ENCODE results near the gene RAD9B. TPM values are rescaled to one million over a fixed set of nuclear protein-coding genes. Genes with fewer than 3 reads are reported as not detected.

The RAD9B gene
- total and polyA plus RNA-seq, 2 of the 4 experiments (the other 2 are of a cell fraction): 0.09 to 0.18 TPM

DNA sequence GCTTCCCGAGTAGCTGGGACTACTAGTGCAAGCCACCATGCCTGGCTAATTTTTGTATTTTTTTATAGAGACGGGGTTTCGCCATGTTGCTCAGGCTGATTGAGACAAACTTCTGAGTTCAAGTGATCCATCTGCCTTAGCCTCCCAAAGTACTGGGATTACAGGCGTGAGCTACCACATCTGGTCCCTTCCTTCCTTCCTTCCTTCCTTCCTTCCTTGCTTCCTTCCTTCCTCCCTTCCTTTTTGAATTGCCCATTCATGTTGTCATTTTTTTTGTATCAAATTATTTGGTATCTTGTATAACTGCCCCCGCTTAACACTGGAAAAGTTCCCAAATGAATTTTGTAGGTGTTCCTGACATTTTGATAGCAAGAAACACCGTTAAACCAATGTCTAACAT lies 11.7 kb downstream of the RAD9B start:
- POLR2A ChIA-PET (ENCODE audit: unreplicated experiment): no interaction called here

More for the DNA sequence above, 11.7 kb downstream of the RAD9B start:
- H3K9ac ChIP-seq (ENCODE audit: low read depth, low read length): no peak overlapping the region
- H3K27ac ChIP-seq (ENCODE audit: insufficient read depth, low read length): no peak overlapping the region
- no peak overlapping the region for H2AFZ ChIP-seq (replicated peaks; ENCODE audit: low read length, poor library complexity)
- H2AK5ac ChIP-seq (ENCODE audit: low read depth, low read length): no peak overlapping the region; the same call in 1 of the 2 replicates
- no peaks in the 10 kb centered on the region for H3K4me1 ChIP-seq (ENCODE audit: control insufficient read depth, insufficient read depth, low read length)
- H3K4me3 ChIP-seq (ENCODE audit: insufficient read depth, low read depth, low read length): no peak overlapping the region
- H3K4me2 ChIP-seq (ENCODE audit: low read depth, low read length): no peak overlapping the region
- H3K56ac ChIP-seq (ENCODE audit: extremely low read depth, insufficient read depth, low read length): no peak overlapping the region
- H3K36me3 ChIP-seq (ENCODE audit: control insufficient read depth, insufficient read depth, low read length): no peaks in the 10 kb centered on the region
- H3K23ac ChIP-seq (ENCODE audit: low read depth, low read length): no peak overlapping the region
- H3K79me1 ChIP-seq (ENCODE audit: low read depth in 1 of 2, low read length in 2 of 2): no peaks in the 10 kb centered on the region
- H2BK15ac ChIP-seq (ENCODE audit: low read depth, low read length): no peak overlapping the region
- WGBS, 2 experiments (ENCODE audit: extremely low coverage in 2 of 2, insufficient read length in 1 of 2): 100% methylated on average over 2 of the region's 6 CpGs; no CpG with 5 or more reads in 1 of the 2 experiments
- no peak overlapping the region for H2AK9ac ChIP-seq (replicated peaks; ENCODE audit: low read depth, low read length, poor library complexity)
- BruUV-seq (replicated peaks): no TSS peak
- no peaks in the 10 kb centered on the region for H3K9me1 ChIP-seq (ENCODE audit: insufficient read depth, low read length)
- no peak overlapping the region for H2BK20ac ChIP-seq (ENCODE audit: low read depth, low read length)
- H4K20me1 ChIP-seq (ENCODE audit: insufficient read depth, low read length): no peaks in the 10 kb centered on the region
- H3K14ac ChIP-seq (replicated peaks; ENCODE audit: low read depth, low read length): no peak overlapping the region
- no peaks in the 10 kb centered on the region for H3K27me3 ChIP-seq (ENCODE audit: control insufficient read depth, insufficient read depth, low read length)
- H3K18ac ChIP-seq (ENCODE audit: low read depth, low read length): no peak overlapping the region
- ATAC-seq (ENCODE audit: low read depth): no peak
- H4K8ac ChIP-seq (ENCODE audit: low read depth in 2 of 2, low read length in 2 of 2): no peak overlapping the region
- intact Hi-C loops (cut with micrococcal nuclease) (no loop called here), in situ Hi-C loops (cut with MboI; ENCODE audit: low sequenced_read_pairs) (loop anchor here (5.0 kb wide), 1 partner anchor 83 kb away; no protein-coding TSS in a partner anchor), dilution Hi-C loops (cut with HindIII; ENCODE audit: low sequenced_read_pairs, unreplicated experiment) (no loop called here)
- no peak overlapping the region for H4K5ac ChIP-seq (ENCODE audit: low read depth, low read length)
- H2BK5ac ChIP-seq (ENCODE audit: low read depth, low read length, poor library complexity, severe bottlenecking): no peak overlapping the region
- TF ChIP-seq FOS (IDR thresholded peaks at IDR 0.05; ENCODE audit: low read depth, low read length): no peak
- TF ChIP-seq RAD21 (IDR thresholded peaks at IDR 0.05; ENCODE audit: low read length): no peak
- TF ChIP-seq MAFK (IDR thresholded peaks at IDR 0.05; ENCODE audit: low read depth, low read length): no peak
- TF ChIP-seq, protein P1, sequence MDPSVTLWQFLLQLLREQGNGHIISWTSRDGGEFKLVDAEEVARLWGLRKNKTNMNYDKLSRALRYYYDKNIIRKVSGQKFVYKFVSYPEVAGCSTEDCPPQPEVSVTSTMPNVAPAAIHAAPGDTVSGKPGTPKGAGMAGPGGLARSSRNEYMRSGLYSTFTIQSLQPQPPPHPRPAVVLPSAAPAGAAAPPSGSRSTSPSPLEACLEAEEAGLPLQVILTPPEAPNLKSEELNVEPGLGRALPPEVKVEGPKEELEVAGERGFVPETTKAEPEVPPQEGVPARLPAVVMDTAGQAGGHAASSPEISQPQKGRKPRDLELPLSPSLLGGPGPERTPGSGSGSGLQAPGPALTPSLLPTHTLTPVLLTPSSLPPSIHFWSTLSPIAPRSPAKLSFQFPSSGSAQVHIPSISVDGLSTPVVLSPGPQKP (IDR thresholded peaks at IDR 0.05; ENCODE audit: borderline replicate concordance, low read depth, low read length): no peak
- TF ChIP-seq BHLHE40 (IDR thresholded peaks at IDR 0.05; ENCODE audit: low read depth, low read length): no peak
- TF ChIP-seq MAZ (IDR thresholded peaks at IDR 0.05; ENCODE audit: borderline replicate concordance, low read depth, low read length): no peak
- TF ChIP-seq CHD1 (IDR thresholded peaks at IDR 0.05; ENCODE audit: low read depth, low read length): no peak
- TF ChIP-seq, protein P2, sequence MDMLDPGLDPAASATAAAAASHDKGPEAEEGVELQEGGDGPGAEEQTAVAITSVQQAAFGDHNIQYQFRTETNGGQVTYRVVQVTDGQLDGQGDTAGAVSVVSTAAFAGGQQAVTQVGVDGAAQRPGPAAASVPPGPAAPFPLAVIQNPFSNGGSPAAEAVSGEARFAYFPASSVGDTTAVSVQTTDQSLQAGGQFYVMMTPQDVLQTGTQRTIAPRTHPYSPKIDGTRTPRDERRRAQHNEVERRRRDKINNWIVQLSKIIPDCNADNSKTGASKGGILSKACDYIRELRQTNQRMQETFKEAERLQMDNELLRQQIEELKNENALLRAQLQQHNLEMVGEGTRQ (IDR thresholded peaks at IDR 0.05; ENCODE audit: low read depth, low read length): no peak
- no peak for TF ChIP-seq RCOR1 (IDR thresholded peaks at IDR 0.05; ENCODE audit: insufficient replicate concordance, low read length)
- TF ChIP-seq NFE2L2 (IDR thresholded peaks at IDR 0.05; ENCODE audit: low read depth, low read length): no peak
- TF ChIP-seq, protein P3, sequence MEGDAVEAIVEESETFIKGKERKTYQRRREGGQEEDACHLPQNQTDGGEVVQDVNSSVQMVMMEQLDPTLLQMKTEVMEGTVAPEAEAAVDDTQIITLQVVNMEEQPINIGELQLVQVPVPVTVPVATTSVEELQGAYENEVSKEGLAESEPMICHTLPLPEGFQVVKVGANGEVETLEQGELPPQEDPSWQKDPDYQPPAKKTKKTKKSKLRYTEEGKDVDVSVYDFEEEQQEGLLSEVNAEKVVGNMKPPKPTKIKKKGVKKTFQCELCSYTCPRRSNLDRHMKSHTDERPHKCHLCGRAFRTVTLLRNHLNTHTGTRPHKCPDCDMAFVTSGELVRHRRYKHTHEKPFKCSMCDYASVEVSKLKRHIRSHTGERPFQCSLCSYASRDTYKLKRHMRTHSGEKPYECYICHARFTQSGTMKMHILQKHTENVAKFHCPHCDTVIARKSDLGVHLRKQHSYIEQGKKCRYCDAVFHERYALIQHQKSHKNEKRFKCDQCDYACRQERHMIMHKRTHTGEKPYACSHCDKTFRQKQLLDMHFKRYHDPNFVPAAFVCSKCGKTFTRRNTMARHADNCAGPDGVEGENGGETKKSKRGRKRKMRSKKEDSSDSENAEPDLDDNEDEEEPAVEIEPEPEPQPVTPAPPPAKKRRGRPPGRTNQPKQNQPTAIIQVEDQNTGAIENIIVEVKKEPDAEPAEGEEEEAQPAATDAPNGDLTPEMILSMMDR (conservative IDR thresholded peaks at IDR 0.05; ENCODE audit: low read depth, low read length): no peak
- TF ChIP-seq MXI1 (IDR thresholded peaks at IDR 0.05; ENCODE audit: borderline replicate concordance, low read depth, low read length): no peak
- TF ChIP-seq POLR2A (IDR thresholded peaks at IDR 0.05; ENCODE audit: low read depth, low read length): no peak
- no peak for TF ChIP-seq CEBPB (IDR thresholded peaks at IDR 0.05; ENCODE audit: low read depth, low read length)
- no peak for TF ChIP-seq SMC3 (IDR thresholded peaks at IDR 0.05; ENCODE audit: low read depth, low read length)
- H2BK120ac ChIP-seq (ENCODE audit: low read depth, low read length): no peak overlapping the region
- H3K9me3 ChIP-seq (ENCODE audit: control insufficient read depth, insufficient read depth, low read length): no peaks in the 10 kb centered on the region
- no peak overlapping the region for H3K4ac ChIP-seq (ENCODE audit: low read depth, low read length)
- CTCF ChIA-PET: interaction anchor here (1.0 to 1.8 kb wide), 2 partner anchors 45 to 88 kb away, joined by 6 to 10 read pairs; partner anchors contain the start of gene FAM216A
- no peak overlapping the region for H4K91ac ChIP-seq (ENCODE audit: insufficient read depth, low read depth, low read length)
- DNase-seq: no peak

Measured in IMR-90 (cell line).